H1 (cell line): Measurements from ENCODE around the gene GNG4. TPM values are rescaled to one million over a fixed set of nuclear protein-coding genes. Genes with fewer than 3 reads are reported as not detected.

Experiments
- CTCF ChIA-PET: fragments of 300-600 bp; sonication (Branson Sonifier 250); formaldehyde crosslinking; loops from one replicate; lab custom pipeline; 2021; ENCODE audit not compliant: partially characterized antibody; lab: Charles Lee
- POLR2A ChIA-PET: fragments of 300-600 bp; sonication (Branson Sonifier 250); formaldehyde crosslinking; loops from one replicate; lab custom pipeline; 2021; ENCODE audit warnings: inconsistent platforms; ENCODE audit not compliant: partially characterized antibody; lab: Charles Lee
- DNase-seq, 2 experiments: peaks; one replicate each; pipeline versions ENCODE4 v3.0.0 to v3.0.0-alpha.2; 2010 to 2022; ENCODE audit warnings: low spot score in 2 of 2, low read depth in 1 of 2, mixed read lengths in 1 of 2
- FAIRE-seq: peaks from 2 replicates; lab custom pipeline; 2011; peaks lifted over from hg19 to GRCh38; lab: Jason Lieb, UNC
- H2AFZ ChIP-seq: 2 replicates; pipeline ENCODE4 v1.8.1; 2012; ENCODE audit warnings: low read length, inconsistent platforms
- H2AK5ac ChIP-seq: 2 replicates; pipeline ENCODE4 v1.6.1; 2013; ENCODE audit warnings: low read depth, low read length
- H2BK120ac ChIP-seq: replicated peaks from 2 replicates; pipeline ENCODE3; 2013; ENCODE audit warnings: low read depth, low read length, inconsistent platforms
- H2BK12ac ChIP-seq: 2 replicates; pipeline ENCODE4 v1.6.1; 2013; ENCODE audit warnings: low read depth, low read length
- H2BK15ac ChIP-seq: 2 replicates; pipeline ENCODE4 v1.6.1; 2013; ENCODE audit warnings: low read length
- H2BK20ac ChIP-seq: 2 replicates; pipeline ENCODE4 v1.6.1; 2013; ENCODE audit warnings: low read length
- H2BK5ac ChIP-seq: 2 replicates; pipeline ENCODE4 v1.6.1; 2013; ENCODE audit warnings: low read depth, low read length
- H3K14ac ChIP-seq: 2 replicates; pipeline ENCODE4 v1.6.1; 2013; ENCODE audit warnings: inconsistent platforms; ENCODE audit not compliant: insufficient read length
- H3K18ac ChIP-seq: 2 replicates; pipeline ENCODE4 v1.6.1; 2013; ENCODE audit warnings: low read length; ENCODE audit errors: extremely low read depth
- H3K23ac ChIP-seq: 2 replicates; pipeline ENCODE4 v1.6.1; 2013; ENCODE audit warnings: inconsistent platforms; ENCODE audit not compliant: insufficient read length
- H3K23me2 ChIP-seq: 2 replicates; pipeline ENCODE4 v1.6.1; 2013; ENCODE audit warnings: low read depth, low read length
- H3K27ac ChIP-seq: 2 replicates; pipeline ENCODE4 v1.6.1; 2011; ENCODE audit warnings: low read depth, low read length, inconsistent platforms
- H3K27me3 ChIP-seq, 4 experiments: replicated peaks in 1 of 4; 1 replicate in 1 of 4; 2 replicates in 3 of 4; pipeline versions ENCODE4 v1.6.1 to v1.8.1; 2011 to 2013; ENCODE audit warnings: low read length in 3 of 4, mild to moderate bottlenecking in 3 of 4, inconsistent platforms in 2 of 4, mixed read lengths in 2 of 4, moderate library complexity in 1 of 4; ENCODE audit not compliant: control insufficient read depth in 3 of 4, insufficient read depth in 3 of 4; ENCODE audit errors: extremely low read depth in 1 of 4
- H3K36me3 ChIP-seq, 4 experiments: 2 replicates each; pipeline versions ENCODE4 v1.6.1 to v1.8.1; 2011 to 2013; ENCODE audit warnings: mild to moderate bottlenecking in 4 of 4, low read length in 3 of 4, moderate library complexity in 2 of 4, control low read depth in 1 of 4, inconsistent platforms in 1 of 4; ENCODE audit not compliant: insufficient read depth in 4 of 4, control insufficient read depth in 2 of 4
- H3K4ac ChIP-seq: replicated peaks from 2 replicates; pipeline ENCODE3; 2013; ENCODE audit warnings: low read length, low read depth, mixed read lengths, inconsistent platforms; ENCODE audit not compliant: insufficient read length
- H3K4me1 ChIP-seq, 4 experiments: replicated peaks in 1 of 4; 1 replicate in 1 of 4; 2 replicates in 3 of 4; pipeline versions ENCODE4 v1.6.1 to v1.8.1; 2011 to 2013; ENCODE audit warnings: low read length in 3 of 4, inconsistent platforms in 2 of 4, mixed read lengths in 1 of 4; ENCODE audit not compliant: insufficient read depth in 4 of 4, control insufficient read depth in 3 of 4
- H3K4me2 ChIP-seq, 2 experiments: 2 replicates each; pipeline versions ENCODE4 v1.6.1 to v1.8.1; 2011 to 2013; ENCODE audit warnings: low read depth in 2 of 2, low read length in 2 of 2, control low read depth in 1 of 2, inconsistent platforms in 1 of 2, mild to moderate bottlenecking in 1 of 2; ENCODE audit not compliant: insufficient read depth in 1 of 2
- H3K4me3 ChIP-seq, 4 experiments: fragments of 200-600, 300-600 bp in 1 of 4; sonication (generic), shearing (Covaris generic), sonication (Bioruptor Twin) in 1 of 4; 2 replicates each; pipeline versions ENCODE4 v1.5.1 to v1.8.1; 2011 to 2016; ENCODE audit warnings: low read length in 4 of 4, low read depth in 3 of 4, control low read depth in 2 of 4, inconsistent platforms in 2 of 4, mild to moderate bottlenecking in 2 of 4, mixed read lengths in 1 of 4, moderate library complexity in 1 of 4; ENCODE audit not compliant: insufficient read depth in 2 of 4; ENCODE audit errors: extremely low read depth in 1 of 4
- H3K56ac ChIP-seq: replicated peaks from 2 replicates; pipeline ENCODE3; 2013; ENCODE audit warnings: low read depth, mild to moderate bottlenecking, mixed read lengths, low read length, inconsistent platforms; ENCODE audit not compliant: insufficient read length
- H3K79me1 ChIP-seq: 2 replicates; pipeline ENCODE4 v1.6.1; 2013; ENCODE audit warnings: low read depth, low read length, control low read depth
- H3K79me2 ChIP-seq, 2 experiments: 2 replicates each; pipeline versions ENCODE4 v1.6.1 to v1.8.1; 2012 to 2013; ENCODE audit warnings: low read length in 2 of 2, mild to moderate bottlenecking in 2 of 2, inconsistent platforms in 1 of 2; ENCODE audit not compliant: insufficient read depth in 2 of 2, control insufficient read depth in 1 of 2
- H3K9ac ChIP-seq, 4 experiments: replicated peaks in 1 of 4; 1 replicate in 1 of 4; 2 replicates in 3 of 4; pipeline versions ENCODE4 v1.6.1 to v1.8.1; 2011 to 2013; ENCODE audit warnings: low read depth in 3 of 4, low read length in 3 of 4, control low read depth in 2 of 4, mild to moderate bottlenecking in 2 of 4, moderate library complexity in 2 of 4, inconsistent platforms in 1 of 4; ENCODE audit errors: extremely low read depth in 1 of 4
- H3K9me3 ChIP-seq, 2 experiments: 2 replicates each; pipeline versions ENCODE4 v1.6.1 to v1.8.1; 2012 to 2013; ENCODE audit warnings: mild to moderate bottlenecking in 2 of 2, moderate library complexity in 2 of 2, control low read depth in 1 of 2, inconsistent platforms in 1 of 2, low read depth in 1 of 2, low read length in 1 of 2, mixed read lengths in 1 of 2; ENCODE audit not compliant: insufficient read depth in 2 of 2
- H4K20me1 ChIP-seq, 2 experiments: replicated peaks in 1 of 2; 2 replicates each; pipeline versions ENCODE3 to v1.8.1; 2011 to 2013; ENCODE audit warnings: inconsistent platforms in 2 of 2, low read length in 2 of 2, mild to moderate bottlenecking in 1 of 2; ENCODE audit not compliant: insufficient read depth in 2 of 2, control insufficient read depth in 1 of 2
- H4K5ac ChIP-seq: 2 replicates; pipeline ENCODE4 v1.6.1; 2013; ENCODE audit warnings: low read length, low read depth, mixed read lengths, inconsistent platforms; ENCODE audit not compliant: insufficient read length
- H4K8ac ChIP-seq: 2 replicates; pipeline ENCODE4 v1.8.0; 2013; ENCODE audit warnings: mild to moderate bottlenecking, moderate library complexity, low read length, inconsistent platforms; ENCODE audit not compliant: insufficient read depth; ENCODE audit errors: extremely low read depth
- H4K91ac ChIP-seq: replicated peaks from 2 replicates; pipeline ENCODE3; 2013; ENCODE audit warnings: low read length, mixed read lengths, inconsistent platforms; ENCODE audit not compliant: insufficient read length
- CTBP2 ChIP-seq: IDR thresholded peaks from 2 replicates; pipeline ENCODE4 v1.7.0; 2011; ENCODE audit warnings: borderline replicate concordance, mild to moderate bottlenecking, moderate library complexity, mixed read lengths, low read length; ENCODE audit not compliant: insufficient read depth, insufficient read length
- GTF2F1 ChIP-seq: IDR thresholded peaks from 2 replicates; pipeline ENCODE4 v1.6.1; 2012; ENCODE audit warnings: low read depth, low read length, improper control_type of control experiment, borderline replicate concordance
- JUN ChIP-seq: IDR thresholded peaks from 2 replicates; pipeline ENCODE4 v1.6.1; 2011; ENCODE audit warnings: low read depth, mild to moderate bottlenecking, improper control_type of control experiment, low read length
- JUND ChIP-seq: IDR thresholded peaks from 2 replicates; pipeline ENCODE4 v1.6.1; 2011; ENCODE audit warnings: mild to moderate bottlenecking, improper control_type of control experiment, low read length
- RNF2 ChIP-seq: fragments of 200-900, 300-1000 bp; sonication (generic); IDR thresholded peaks from 2 replicates; pipeline ENCODE4 v1.7.1; 2016; ENCODE audit warnings: borderline replicate concordance, low read depth, mild to moderate bottlenecking, antibody characterized with exemption, low read length; ENCODE audit not compliant: poor library complexity, severe bottlenecking; ENCODE audit errors: missing control alignments
- SP2 ChIP-seq: IDR thresholded peaks from 2 replicates; pipeline ENCODE4 v1.6.1; 2012; ENCODE audit warnings: mild to moderate bottlenecking, low read length, inconsistent platforms
- SUZ12 ChIP-seq: fragments of 200-600 bp; sonication (generic); IDR thresholded peaks from 2 replicates; pipeline ENCODE4 v1.6.1; 2012; ENCODE audit warnings: mild to moderate bottlenecking, inconsistent platforms, low read length, moderate library complexity, mixed read lengths
- polyA plus RNA-seq, 7 experiments: library from polyadenylated mRNA; depleted of rRNA in 3 of 7; stranded (reverse) in 5 of 7; unstranded in 2 of 7; fragments of >200 nt in 5 of 7; fragments of 200-250 nt in 2 of 7; gene quantifications; 1 replicate in 5 of 7; 2 replicates in 1 of 7; 4 replicates in 1 of 7; pipeline versions ENCODE4 v1.2.1 to v1.2.3, GENCODE V29; 2011 to 2013; ENCODE audit warnings: missing spikeins in 2 of 7, mixed read lengths in 2 of 7
- total RNA-seq: library from RNA; stranded (reverse); fragmentation: NEBNext Ultra II Directional; extraction: Animal tissue kit (Norgen Biotek cat#: 25700); gene quantifications from 2 replicates; pipeline ENCODE4 v1.2.1, GENCODE V29; 2021
- TF ChIP-seq, protein P1 (sequence below): IDR thresholded peaks from 2 replicates; pipeline ENCODE4 v1.6.1; 2012; ENCODE audit warnings: inconsistent platforms

The GNG4 gene
- total and polyA plus RNA-seq, 2 of the 8 experiments (the other 6 are each of a cell fraction or from before 2014, with no cell fraction given), result 95.5 to 96.8 TPM

DNA sequence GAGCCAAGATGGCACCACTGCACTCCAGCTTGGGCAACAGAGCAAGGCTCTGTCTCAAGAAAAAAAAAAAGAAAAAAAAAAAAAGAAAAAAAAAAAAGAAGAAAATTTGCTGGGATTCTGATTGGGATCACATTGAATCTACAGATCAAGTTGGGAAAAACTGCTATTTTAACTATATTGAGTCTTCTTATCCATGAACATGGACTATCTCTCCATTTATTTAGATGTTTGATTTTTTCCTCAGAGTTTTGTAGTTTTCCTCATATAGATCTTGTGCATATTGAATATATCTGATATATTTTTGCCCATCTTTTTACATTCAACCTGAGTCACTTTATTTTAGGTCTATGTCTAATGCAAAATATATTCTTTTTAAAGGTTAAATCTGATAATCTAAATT lies 87.0 kb downstream of the GNG4 start:
- H3K23me2 ChIP-seq, result no peaks in the 10 kb centered on the region
- FAIRE-seq (no peak), DNase-seq (no peak)
- H2BK5ac ChIP-seq, result no peak overlapping the region
- H3K27me3 ChIP-seq, result no peaks in the 10 kb centered on the region
- H3K14ac ChIP-seq, result no peak overlapping the region
- H3K4me3 ChIP-seq, result no peak overlapping the region
- TF ChIP-seq SUZ12, result no peak
- TF ChIP-seq, protein P1, sequence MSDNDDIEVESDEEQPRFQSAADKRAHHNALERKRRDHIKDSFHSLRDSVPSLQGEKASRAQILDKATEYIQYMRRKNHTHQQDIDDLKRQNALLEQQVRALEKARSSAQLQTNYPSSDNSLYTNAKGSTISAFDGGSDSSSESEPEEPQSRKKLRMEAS, result no peak
- no peak for TF ChIP-seq JUN
- no peak for TF ChIP-seq SP2
- no peak for TF ChIP-seq JUND
- TF ChIP-seq CTBP2, result no peak
- TF ChIP-seq RNF2, result no peak
- TF ChIP-seq GTF2F1, result no peak
- no peak overlapping the region for H3K9ac ChIP-seq
- H3K36me3 ChIP-seq, result no peaks in the 10 kb centered on the region; a peak in 1 of 8 replicates
- no peak overlapping the region for H2BK12ac ChIP-seq
- H3K56ac ChIP-seq, result no peak overlapping the region
- H3K23ac ChIP-seq, result no peak overlapping the region
- H3K18ac ChIP-seq, result no peak overlapping the region
- H2BK20ac ChIP-seq, result no peak overlapping the region
- no peak overlapping the region for H2AFZ ChIP-seq
- peaks cover 0 to 2% (median 0%) of the 10 kb centered on the region in 4 experiments; a peak in 1 of 7 replicates for H3K4me1 ChIP-seq
- H2BK15ac ChIP-seq, result no peak overlapping the region
- no peak overlapping the region for H2AK5ac ChIP-seq
- ChIA-PET POLR2A (no interaction called here), CTCF (interaction anchor here (0.6 kb wide), 1 partner anchor 16 kb away, joined by 3 read pairs; no protein-coding TSS in a partner anchor)
- peaks cover 0 to 5% of the 10 kb centered on the region in 2 experiments for H4K20me1 ChIP-seq
- no peak overlapping the region for H3K4me2 ChIP-seq
- H3K9me3 ChIP-seq, result no peaks in the 10 kb centered on the region
- no peak overlapping the region for H3K4ac ChIP-seq
- no peaks in the 10 kb centered on the region; the same call in 1 of the 2 replicates for H3K79me1 ChIP-seq
- no peaks in the 10 kb centered on the region for H3K79me2 ChIP-seq
- no peak overlapping the region for H4K8ac ChIP-seq
- no peak overlapping the region for H4K91ac ChIP-seq
- no peak overlapping the region for H4K5ac ChIP-seq
- H3K27ac ChIP-seq, result no peak overlapping the region
- no peak overlapping the region for H2BK120ac ChIP-seq
